ENCODE results near the gene SORCS1.

Gene SORCS1

GRCh38 chr10:106528702-106529101 is 635.8 kb downstream of the SORCS1 start:
- no peak overlapping the region for H2AFZ ChIP-seq (ENCODE audit: low read depth, low read length, severe bottlenecking)
- H3K79me2 ChIP-seq (ENCODE audit: insufficient read depth, low read length) = no peaks in the 10 kb centered on the region
- no peak overlapping the region for H3K27ac ChIP-seq (ENCODE audit: low read depth, low read length)
- H3K9ac ChIP-seq (ENCODE audit: low read length) = no peak overlapping the region
- H3K9me3 ChIP-seq (ENCODE audit: insufficient read depth, low read length) = no peaks in the 10 kb centered on the region
- H3K9me2 ChIP-seq (replicated peaks; ENCODE audit: insufficient read depth, low read length) = no peaks in the 10 kb centered on the region
- no peak for TF ChIP-seq EZH2phosphoT487 (conservative IDR thresholded peaks at IDR 0.05; ENCODE audit: low read length)
- no peak for TF ChIP-seq CTCF (IDR thresholded peaks at IDR 0.05; ENCODE audit: insufficient read depth, low read length, poor library complexity, severe bottlenecking)
- no peak overlapping the region for H3K4me2 ChIP-seq (ENCODE audit: low read depth, low read length, poor library complexity, severe bottlenecking)
- no peaks in the 10 kb centered on the region for H3K27me3 ChIP-seq (ENCODE audit: low read length)
- no peaks in the 10 kb centered on the region for H3F3A ChIP-seq (ENCODE audit: insufficient read depth)
- no peaks in the 10 kb centered on the region for H3K36me3 ChIP-seq (ENCODE audit: low read length)
- H4K20me1 ChIP-seq (ENCODE audit: low read depth, low read length) = no peaks in the 10 kb centered on the region
- H3K4me3 ChIP-seq (ENCODE audit: insufficient read depth, low read length, poor library complexity, severe bottlenecking) = no peak overlapping the region

- H3F3A ChIP-seq (ENCODE audit: insufficient read depth) = no peaks in the 10 kb centered on the region
- no peak overlapping the region for H3K9ac ChIP-seq (ENCODE audit: low read length)
- H3K27me3 ChIP-seq (ENCODE audit: low read length) = no peaks in the 10 kb centered on the region
- H2AFZ ChIP-seq (ENCODE audit: low read depth, low read length, severe bottlenecking) = no peak overlapping the region
- no peaks in the 10 kb centered on the region for H3K9me2 ChIP-seq (replicated peaks; ENCODE audit: insufficient read depth, low read length)
- H3K9me3 ChIP-seq (ENCODE audit: insufficient read depth, low read length) = no peaks in the 10 kb centered on the region
- no peaks in the 10 kb centered on the region for H3K36me3 ChIP-seq (ENCODE audit: low read length)
- H4K20me1 ChIP-seq (ENCODE audit: low read depth, low read length) = no peaks in the 10 kb centered on the region
- H3K4me2 ChIP-seq (ENCODE audit: low read depth, low read length, poor library complexity, severe bottlenecking) = no peak overlapping the region
- no peak overlapping the region for H3K27ac ChIP-seq (ENCODE audit: low read depth, low read length)
- TF ChIP-seq EZH2phosphoT487 (conservative IDR thresholded peaks at IDR 0.05; ENCODE audit: low read length) (no peak), CTCF (IDR thresholded peaks at IDR 0.05; ENCODE audit: insufficient read depth, low read length, poor library complexity, severe bottlenecking) (no peak)
- no peak overlapping the region for H3K4me3 ChIP-seq (ENCODE audit: insufficient read depth, low read length, poor library complexity, severe bottlenecking)
- no peaks in the 10 kb centered on the region for H3K79me2 ChIP-seq (ENCODE audit: insufficient read depth, low read length)
Observed at GRCh38 chr10:106525835-106526234, 638.7 kb downstream of the SORCS1 start.
